GM12892 (cell line): ENCODE measurements around the gene PPP4R2.

Experiments
- POLR2A ChIP-seq: IDR thresholded peaks from 2 replicates; pipeline ENCODE4 v1.6.1; 2011; ENCODE audit warnings: low read depth, low read length, control low read depth
- POLR2AphosphoS5 ChIP-seq: IDR thresholded peaks from 2 replicates; pipeline ENCODE4 v1.6.1; 2011; ENCODE audit warnings: low read depth, low read length, control low read depth
- TAF1 ChIP-seq: IDR thresholded peaks from 2 replicates; pipeline ENCODE4 v1.6.1; 2011; ENCODE audit warnings: low read depth, mild to moderate bottlenecking, control low read depth, low read length, borderline replicate concordance

DNA sequence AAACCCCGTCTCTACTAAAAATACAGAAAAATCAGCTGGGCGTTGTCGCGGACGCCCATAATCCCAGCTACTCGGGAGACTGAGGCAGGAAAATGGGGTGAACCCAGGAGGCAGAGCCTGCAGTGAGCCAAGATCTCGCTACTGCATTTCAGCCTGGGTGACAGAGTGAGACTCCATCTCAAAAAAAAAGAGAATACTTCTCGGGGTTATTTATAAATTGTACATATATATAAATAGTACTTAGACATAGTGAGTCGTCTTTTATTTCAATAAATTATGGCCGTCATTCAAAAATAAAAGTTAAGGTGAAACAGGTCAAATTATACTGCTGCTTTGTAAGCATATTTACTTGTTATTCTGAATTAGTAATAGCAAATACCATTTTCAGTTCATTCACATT lies 52.7 kb downstream of the PPP4R2 start:
- TF ChIP-seq POLR2A (no peak), POLR2AphosphoS5 (no peak), TAF1 (no peak)
